HepG2 (cell line): ENCODE results near the gene WDR81. TPM values are rescaled to one million over a fixed set of nuclear protein-coding genes. Genes with fewer than 3 reads are reported as not detected.

ENCODE experiments used
- ATF7 ChIP-seq, 2 experiments: fragments of 450-650 bp in 1 of 2; sonication (generic) in 1 of 2; formaldehyde crosslinking in 1 of 2; IDR thresholded peaks; 2 replicates each; pipeline versions ENCODE4 v1.4.0 to v1.6.1; 2016 to 2020; ENCODE audit warnings: antibody characterized with exemption in 1 of 2, mild to moderate bottlenecking in 1 of 2, missing genetic modification reagents in 1 of 2
- CEBPG ChIP-seq: IDR thresholded peaks from 2 replicates; pipeline ENCODE4 v1.6.1; 2016
- FOXA1 ChIP-seq, 2 experiments: fragments of 450-650 bp in 1 of 2; sonication (generic) in 1 of 2; formaldehyde crosslinking in 1 of 2; IDR thresholded peaks; 2 replicates each; pipeline versions ENCODE4 v1.4.0 to v1.6.1; 2016 to 2020; ENCODE audit warnings: missing genetic modification reagents in 1 of 2
- HCFC1 ChIP-seq: fragments of 150-350 bp; IDR thresholded peaks from 2 replicates; pipeline ENCODE4 v1.6.1; 2014; ENCODE audit warnings: low read depth, low read length
- HIVEP1 ChIP-seq: sonication (generic); formaldehyde crosslinking; IDR thresholded peaks from 2 replicates; pipeline ENCODE4 v1.4.0; 2020; ENCODE audit warnings: mild to moderate bottlenecking, missing genetic modification reagents
- KAT8 ChIP-seq: IDR thresholded peaks from 2 replicates; pipeline ENCODE4 v1.6.1; 2016; ENCODE audit warnings: missing genetic modification reagents, missing compliant biosample characterization
- KLF12 ChIP-seq: sonication (generic); formaldehyde crosslinking; IDR thresholded peaks from 2 replicates; pipeline ENCODE4 v1.4.0; 2020; ENCODE audit warnings: missing genetic modification reagents, borderline replicate concordance
- MTF2 ChIP-seq: sonication (generic); formaldehyde crosslinking; IDR thresholded peaks from 2 replicates; pipeline ENCODE4 v1.5.0; 2020; ENCODE audit warnings: missing genetic modification reagents, borderline replicate concordance
- MYC ChIP-seq: sonication (generic); formaldehyde crosslinking; IDR thresholded peaks from 2 replicates; pipeline ENCODE4 v1.9.0; 2021; ENCODE audit warnings: missing genetic modification reagents, borderline replicate concordance
- NKX3-1 ChIP-seq: sonication (generic); formaldehyde crosslinking; IDR thresholded peaks from 2 replicates; pipeline ENCODE4 v1.5.0; 2020; ENCODE audit warnings: missing genetic modification reagents
- PITX1 ChIP-seq: sonication (generic); formaldehyde crosslinking; IDR thresholded peaks from 2 replicates; pipeline ENCODE4 v1.5.1; 2020; ENCODE audit warnings: mild to moderate bottlenecking, missing genetic modification reagents
- RNF2 ChIP-seq: fragments of 450-650 bp; conservative IDR thresholded peaks from 2 replicates; pipeline ENCODE4 v1.6.1; 2016; ENCODE audit warnings: low read depth
- SIN3B ChIP-seq: fragments of 150-350 bp; IDR thresholded peaks from 2 replicates; pipeline ENCODE4 v1.6.1; 2014; ENCODE audit warnings: low read length
- SOX13 ChIP-seq, 3 experiments: fragments of 450-650 bp in 1 of 3; sonication (generic) in 1 of 3; formaldehyde crosslinking in 1 of 3; IDR thresholded peaks in 2 of 3; conservative IDR thresholded peaks in 1 of 3; 2 replicates each; pipeline versions ENCODE4 v1.5.0 to v1.6.1; 2016 to 2020; ENCODE audit warnings: antibody characterized with exemption in 1 of 3, mild to moderate bottlenecking in 1 of 3, missing compliant biosample characterization in 1 of 3, missing genetic modification reagents in 1 of 3, moderate library complexity in 1 of 3
- THAP11 ChIP-seq: IDR thresholded peaks from 2 replicates; pipeline ENCODE4 v1.6.1; 2016; ENCODE audit warnings: missing biosample characterization, missing genetic modification reagents
- ZNF354B ChIP-seq: sonication (generic); formaldehyde crosslinking; IDR thresholded peaks from 2 replicates; pipeline ENCODE4 v1.8.0; 2022; ENCODE audit warnings: mild to moderate bottlenecking, missing genetic modification reagents
- ZNF556 ChIP-seq: sonication (generic); formaldehyde crosslinking; IDR thresholded peaks from 2 replicates; pipeline ENCODE4 v1.4.0; 2020; ENCODE audit warnings: mild to moderate bottlenecking, missing genetic modification reagents, borderline replicate concordance
- ZNF562 ChIP-seq: sonication (generic); formaldehyde crosslinking; IDR thresholded peaks from 2 replicates; pipeline ENCODE4 v1.8.0; 2022; ENCODE audit warnings: missing genetic modification reagents, borderline replicate concordance
- ZNF616 ChIP-seq: sonication (generic); formaldehyde crosslinking; IDR thresholded peaks from 2 replicates; pipeline ENCODE4 v1.5.0; 2020; ENCODE audit warnings: low read depth, mild to moderate bottlenecking, missing genetic modification reagents
- ZNF792 ChIP-seq: IDR thresholded peaks from 2 replicates; pipeline ENCODE4 v1.6.1; 2016
- ZSCAN25 ChIP-seq: sonication (generic); formaldehyde crosslinking; IDR thresholded peaks from 2 replicates; pipeline ENCODE4 v1.8.0; 2022; ENCODE audit warnings: mild to moderate bottlenecking, missing genetic modification reagents
- polyA plus RNA-seq, 8 experiments: library from polyadenylated mRNA; depleted of rRNA in 3 of 8; stranded (reverse) in 7 of 8; unstranded in 1 of 8; fragments of >200 nt; fragmentation: Illumina TruSeq in 4 of 8; extraction: Trizol in 4 of 8; gene quantifications; 2 replicates each; pipeline versions ENCODE4 v1.2.1 to v1.2.3, GENCODE V29; 2011 to 2016; ENCODE audit warnings: low read depth in 4 of 8, missing spikeins in 1 of 8, mixed read lengths in 1 of 8; ENCODE audit not compliant: insufficient read depth in 1 of 8
- total RNA-seq, 5 experiments: library from RNA; depleted of rRNA; stranded (reverse); fragments of >200 nt; fragmentation: Illumina TruSeq; extraction: Trizol; gene quantifications; 2 replicates each; pipeline ENCODE4 v1.2.3, GENCODE V29; 2016; ENCODE audit warnings: low read depth in 1 of 5
- TF ChIP-seq, protein P1 (sequence below): sonication (generic); formaldehyde crosslinking; IDR thresholded peaks from 2 replicates; pipeline ENCODE4 v1.4.0; 2020; ENCODE audit warnings: missing genetic modification reagents, borderline replicate concordance
- TF ChIP-seq, protein P2 (sequence below): sonication (generic); formaldehyde crosslinking; IDR thresholded peaks from 2 replicates; pipeline ENCODE4 v1.8.0; 2022; ENCODE audit warnings: missing genetic modification reagents, mild to moderate bottlenecking, moderate library complexity, borderline replicate concordance
- TF ChIP-seq, protein P3 (sequence below): conservative IDR thresholded peaks from 2 replicates; pipeline ENCODE4 v1.6.1; 2018; ENCODE audit warnings: missing genetic modification reagents
- TF ChIP-seq, protein P4 (sequence below): sonication (generic); formaldehyde crosslinking; IDR thresholded peaks from 2 replicates; pipeline ENCODE4 v1.5.0; 2020; ENCODE audit warnings: mild to moderate bottlenecking, low read depth, missing genetic modification reagents, borderline replicate concordance
- TF ChIP-seq, protein P5 (sequence below): sonication (generic); formaldehyde crosslinking; IDR thresholded peaks from 2 replicates; pipeline ENCODE4 v1.4.0; 2020; ENCODE audit warnings: missing genetic modification reagents

WDR81 gene
- total and polyA plus RNA-seq, 2 of the 13 experiments (the other 11 are each of a cell fraction or from before 2014, with no cell fraction given): 9.1 to 16.7 TPM

DNA sequence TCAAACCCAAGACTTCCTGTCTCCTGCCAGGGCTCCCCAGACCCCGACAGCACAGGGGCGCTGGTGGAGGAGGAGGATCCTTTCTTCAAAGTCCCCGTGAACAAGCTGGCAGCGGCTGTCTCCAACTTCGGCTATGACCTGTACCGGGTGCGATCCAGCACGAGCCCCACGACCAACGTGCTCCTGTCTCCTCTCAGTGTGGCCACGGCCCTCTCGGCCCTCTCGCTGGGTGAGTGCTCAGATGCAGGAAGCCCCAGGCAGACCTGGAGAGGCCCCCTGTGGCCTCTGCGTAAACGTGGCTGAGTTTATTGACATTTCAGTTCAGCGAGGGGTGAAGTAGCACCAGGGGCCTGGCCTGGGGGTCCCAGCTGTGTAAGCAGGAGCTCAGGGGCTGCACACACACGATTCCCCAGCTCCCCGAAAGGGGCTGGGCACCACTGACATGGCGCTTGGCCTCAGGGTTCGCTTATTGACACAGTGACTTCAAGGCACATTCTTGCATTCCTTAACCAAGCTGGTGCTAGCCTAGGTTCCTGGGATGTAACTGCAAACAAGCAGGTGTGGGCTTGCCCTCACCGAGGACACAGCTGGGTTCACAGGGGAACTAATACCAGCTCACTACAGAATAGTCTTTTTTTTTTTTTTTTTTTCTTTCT lies 45.4 kb downstream of the WDR81 start (continued):
- TF ChIP-seq KLF12 (no peak), ZNF792 (CRISPR knock-in tag) (no peak), THAP11 (CRISPR knock-in tag) (peak; percentile 55; the same call in 1 of the 2 replicates), MTF2 (CRISPR knock-in tag) (no peak), ZNF562 (CRISPR knock-in tag) (no peak), ZNF354B (CRISPR knock-in tag) (no peak), PITX1 (CRISPR knock-in tag) (peak; percentile 54; the same call in 1 of the 2 replicates), SIN3B (no peak), HIVEP1 (CRISPR knock-in tag) (no peak; the same call in 1 of the 2 replicates), MYC (CRISPR knock-in tag) (0 out of 2 replicates have a peak, but pooled peaks have one; percentile 10), FOXA1 (IDR thresholded peaks at IDR 0.05) (peak; percentile 67), FOXA1 (CRISPR knock-in tag; IDR thresholded peaks at IDR 0.05) (peak; percentile 99), CEBPG (CRISPR knock-in tag) (no peak), ZNF556 (CRISPR knock-in tag) (no peak), ZSCAN25 (CRISPR knock-in tag) (no peak), HCFC1 (no peak), KAT8 (CRISPR knock-in tag) (no peak), SOX13 (IDR thresholded peaks at IDR 0.05) (no peak), SOX13 (CRISPR knock-in tag; conservative IDR thresholded peaks at IDR 0.05 in 1 of 2, IDR thresholded peaks at IDR 0.05 in 1 of 2) (peak in 1 of 2 experiments; percentile 73; a peak in 2 of 4 replicates), ZNF616 (CRISPR knock-in tag) (no peak), NKX3-1 (CRISPR knock-in tag) (no peak), RNF2 (no peak), ATF7 (IDR thresholded peaks at IDR 0.05) (no peak), ATF7 (CRISPR knock-in tag; IDR thresholded peaks at IDR 0.05) (no peak)
- TF ChIP-seq, protein P1, sequence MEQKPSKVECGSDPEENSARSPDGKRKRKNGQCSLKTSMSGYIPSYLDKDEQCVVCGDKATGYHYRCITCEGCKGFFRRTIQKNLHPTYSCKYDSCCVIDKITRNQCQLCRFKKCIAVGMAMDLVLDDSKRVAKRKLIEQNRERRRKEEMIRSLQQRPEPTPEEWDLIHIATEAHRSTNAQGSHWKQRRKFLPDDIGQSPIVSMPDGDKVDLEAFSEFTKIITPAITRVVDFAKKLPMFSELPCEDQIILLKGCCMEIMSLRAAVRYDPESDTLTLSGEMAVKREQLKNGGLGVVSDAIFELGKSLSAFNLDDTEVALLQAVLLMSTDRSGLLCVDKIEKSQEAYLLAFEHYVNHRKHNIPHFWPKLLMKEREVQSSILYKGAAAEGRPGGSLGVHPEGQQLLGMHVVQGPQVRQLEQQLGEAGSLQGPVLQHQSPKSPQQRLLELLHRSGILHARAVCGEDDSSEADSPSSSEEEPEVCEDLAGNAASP (CRISPR knock-in tag): peak; percentile 92; the same call in 1 of the 2 replicates
- TF ChIP-seq, protein P2, sequence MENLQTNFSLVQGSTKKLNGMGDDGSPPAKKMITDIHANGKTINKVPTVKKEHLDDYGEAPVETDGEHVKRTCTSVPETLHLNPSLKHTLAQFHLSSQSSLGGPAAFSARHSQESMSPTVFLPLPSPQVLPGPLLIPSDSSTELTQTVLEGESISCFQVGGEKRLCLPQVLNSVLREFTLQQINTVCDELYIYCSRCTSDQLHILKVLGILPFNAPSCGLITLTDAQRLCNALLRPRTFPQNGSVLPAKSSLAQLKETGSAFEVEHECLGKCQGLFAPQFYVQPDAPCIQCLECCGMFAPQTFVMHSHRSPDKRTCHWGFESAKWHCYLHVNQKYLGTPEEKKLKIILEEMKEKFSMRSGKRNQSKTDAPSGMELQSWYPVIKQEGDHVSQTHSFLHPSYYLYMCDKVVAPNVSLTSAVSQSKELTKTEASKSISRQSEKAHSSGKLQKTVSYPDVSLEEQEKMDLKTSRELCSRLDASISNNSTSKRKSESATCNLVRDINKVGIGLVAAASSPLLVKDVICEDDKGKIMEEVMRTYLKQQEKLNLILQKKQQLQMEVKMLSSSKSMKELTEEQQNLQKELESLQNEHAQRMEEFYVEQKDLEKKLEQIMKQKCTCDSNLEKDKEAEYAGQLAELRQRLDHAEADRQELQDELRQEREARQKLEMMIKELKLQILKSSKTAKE (CRISPR knock-in tag): no peak
- TF ChIP-seq, protein P3, sequence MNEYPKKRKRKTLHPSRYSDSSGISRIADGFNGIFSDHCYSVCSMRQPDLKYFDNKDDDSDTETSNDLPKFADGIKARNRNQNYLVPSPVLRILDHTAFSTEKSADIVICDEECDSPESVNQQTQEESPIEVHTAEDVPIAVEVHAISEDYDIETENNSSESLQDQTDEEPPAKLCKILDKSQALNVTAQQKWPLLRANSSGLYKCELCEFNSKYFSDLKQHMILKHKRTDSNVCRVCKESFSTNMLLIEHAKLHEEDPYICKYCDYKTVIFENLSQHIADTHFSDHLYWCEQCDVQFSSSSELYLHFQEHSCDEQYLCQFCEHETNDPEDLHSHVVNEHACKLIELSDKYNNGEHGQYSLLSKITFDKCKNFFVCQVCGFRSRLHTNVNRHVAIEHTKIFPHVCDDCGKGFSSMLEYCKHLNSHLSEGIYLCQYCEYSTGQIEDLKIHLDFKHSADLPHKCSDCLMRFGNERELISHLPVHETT (CRISPR knock-in tag): no peak
- TF ChIP-seq, protein P4, sequence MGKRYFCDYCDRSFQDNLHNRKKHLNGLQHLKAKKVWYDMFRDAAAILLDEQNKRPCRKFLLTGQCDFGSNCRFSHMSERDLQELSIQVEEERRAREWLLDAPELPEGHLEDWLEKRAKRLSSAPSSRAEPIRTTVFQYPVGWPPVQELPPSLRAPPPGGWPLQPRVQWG (CRISPR knock-in tag): no peak
- TF ChIP-seq, protein P5, sequence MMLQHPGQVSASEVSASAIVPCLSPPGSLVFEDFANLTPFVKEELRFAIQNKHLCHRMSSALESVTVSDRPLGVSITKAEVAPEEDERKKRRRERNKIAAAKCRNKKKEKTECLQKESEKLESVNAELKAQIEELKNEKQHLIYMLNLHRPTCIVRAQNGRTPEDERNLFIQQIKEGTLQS (CRISPR knock-in tag): no peak
